ENCODE data around the gene GLS. TPM values are rescaled to one million over a fixed set of nuclear protein-coding genes. Genes with fewer than 3 reads are reported as not detected.

The GLS gene
- total and polyA plus RNA-seq, 9 of the 15 experiments (the other 6 are each of a cell fraction or from before 2014, with no cell fraction given) = 13.7 to 77.5 (median 48.2) TPM

- Histone ChIP-seq H3K9ac (ENCODE audit: insufficient read depth in 1 of 2, low read depth in 2 of 2, low read length in 2 of 2) (no peak overlapping the region), H3K27ac (ENCODE audit: extremely low read depth, low read depth, low read length) (no peak overlapping the region), H3K9me3 (replicated peaks; ENCODE audit: control insufficient read depth, insufficient read depth, low read depth, low read length) (no peaks in the 10 kb centered on the region), H3K27me3 (ENCODE audit: control insufficient read depth in 2 of 2, insufficient read depth in 2 of 2, low read length in 2 of 2) (no peaks in the 10 kb centered on the region), H4K20me1 (replicated peaks; ENCODE audit: control insufficient read depth, insufficient read depth, low read length) (no peaks in the 10 kb centered on the region), H3K4me3 (no peak overlapping the region), H3K9me1 (ENCODE audit: control insufficient read depth, insufficient read depth, low read length) (no peaks in the 10 kb centered on the region), H3K36me3 (ENCODE audit: control insufficient read depth, insufficient read depth, low read length) (peaks cover 92% of the 10 kb centered on the region; the same call in 2 of the 3 replicates), H3K79me2 (ENCODE audit: control insufficient read depth, insufficient read depth, low read length) (no peaks in the 10 kb centered on the region), H3K4me1 (replicated peaks in 1 of 2; ENCODE audit: control insufficient read depth in 2 of 2, insufficient read depth in 2 of 2, low read length in 2 of 2) (no peaks in the 10 kb centered on the region), H2AFZ (ENCODE audit: low read depth, low read length) (no peak overlapping the region), H3K4me2 (ENCODE audit: insufficient read depth, low read length) (no peak overlapping the region)
- WGBS (ENCODE audit: insufficient coverage, low coverage, missing lambda C conversion rate) = 86% methylated on average over 17 of the region's 17 CpGs
- ChIA-PET CTCF (ENCODE audit: low intra/inter-chr PET ratio) (no interaction called here), POLR2A (no interaction called here)
- FAIRE-seq (no peak), DNase-seq (ENCODE audit: extremely low read depth in 1 of 4, low spot score in 3 of 4) (no peak), ATAC-seq (no peak)
- in situ Hi-C loops (cut with MboI) = no loop called here
- intact Hi-C loops (cut with micrococcal nuclease) = no loop called here
- BruUV-seq (replicated peaks) = no TSS peak
- TF ChIP-seq TGIF2 (CRISPR knock-in tag; IDR thresholded peaks at IDR 0.05) (no peak), RHOXF2B (CRISPR knock-in tag; conservative IDR thresholded peaks at IDR 0.05) (no peak), E2F4 (CRISPR knock-in tag; IDR thresholded peaks at IDR 0.05; ENCODE audit: low read depth) (no peak), SIN3A (IDR thresholded peaks at IDR 0.05; ENCODE audit: borderline replicate concordance in 2 of 2, control insufficient read depth in 1 of 2, low read depth in 2 of 2, low read length in 2 of 2) (no peak), FOSL1 (tag; conservative IDR thresholded peaks at IDR 0.05) (0 out of 2 replicates have a peak, but pooled peaks have one; percentile 22), PBX2 (CRISPR knock-in tag; IDR thresholded peaks at IDR 0.05; ENCODE audit: low read depth) (no peak), PBX2 (tag; conservative IDR thresholded peaks at IDR 0.05; ENCODE audit: low read depth) (no peak), HDAC8 (tag; IDR thresholded peaks at IDR 0.05) (no peak)
These were observed 97.9 kb downstream of the GLS start for GRCh38 chr2:190978389-190979053.

Measured in K562 (cell line).